Ascending aorta (tissue), 2 donors: ENCODE results near the gene USP28. TPM values are rescaled to one million over a fixed set of nuclear protein-coding genes. Genes with fewer than 3 reads are reported as not detected.

Experiments
- DNase-seq, 2 donors: peaks; one replicate each; pipeline ENCODE4 v3.0.0-alpha.2; 2019; ENCODE audit warnings: low spot score in 2 of 2
- H3K27ac ChIP-seq, 2 donors: fragments of 200-600 bp; sonication (generic); one replicate each; pipeline ENCODE4 v1.5.1; 2016 to 2017; ENCODE audit warnings: mild to moderate bottlenecking in 1 of 2
- H3K27me3 ChIP-seq: fragments of 200-600 bp; sonication (generic); one replicate; pipeline ENCODE4 v1.5.1; 2017
- H3K36me3 ChIP-seq, 2 donors: fragments of 200-600 bp; sonication (generic); one replicate each; pipeline ENCODE4 v1.5.1; 2016
- H3K4me1 ChIP-seq, 2 donors: fragments of 200-600 bp; sonication (generic); one replicate each; pipeline ENCODE4 v1.5.1; 2016 to 2017; ENCODE audit warnings: mild to moderate bottlenecking in 1 of 2
- H3K4me3 ChIP-seq, 2 donors: fragments of 200-600 bp; sonication (generic); one replicate each; pipeline ENCODE4 v1.5.1; 2016 to 2017; ENCODE audit warnings: mild to moderate bottlenecking in 1 of 2
- H3K9me3 ChIP-seq, 2 donors: fragments of 200-600 bp; sonication (generic); one replicate each; pipeline ENCODE4 v1.5.1; 2016
- CTCF ChIP-seq, 3 experiments: fragments of 200-600 bp in 2 of 3; fragments of 450-650 bp in 1 of 3; sonication (generic) in 2 of 3; IDR thresholded peaks; one replicate each; pipeline ENCODE4 v1.5.1; 2016 to 2019; ENCODE audit warnings: antibody characterized with exemption in 3 of 3, mild to moderate bottlenecking in 1 of 3, moderate library complexity in 1 of 3
- intact Hi-C: fragments of 100-400 bp; cut with DNase I; formaldehyde crosslinking; loops from one replicate; pipeline ENCODE4 v1.15.1; 2023
- total RNA-seq: library from RNA; depleted of rRNA; stranded (reverse); fragments of >200 nt; gene quantifications from one replicate; pipeline ENCODE4 v1.1.0, GENCODE V29; 2016

Gene USP28
- total RNA-seq, 1 donor from 2014 or later, result 2.9 TPM

DNA sequence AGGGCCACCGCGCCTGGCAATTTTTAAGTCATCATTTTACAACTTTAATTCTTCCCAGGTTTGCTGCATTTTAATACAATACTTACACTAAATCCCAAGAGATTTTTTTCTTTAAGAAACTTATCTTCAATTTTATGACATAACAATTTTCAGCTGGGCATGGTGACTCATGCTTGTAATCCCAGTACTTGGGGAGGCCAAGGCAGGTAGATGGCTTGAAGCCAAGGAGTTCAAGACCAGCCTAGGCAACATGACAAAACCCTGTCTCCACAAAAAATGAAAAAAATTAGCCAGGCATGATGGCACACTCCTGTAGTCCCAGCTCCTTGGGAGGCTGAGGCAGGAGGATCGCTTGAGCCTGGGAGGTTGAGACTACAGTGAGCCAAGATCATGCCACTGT is 56.9 kb downstream of the USP28 start:
- intact Hi-C loops, result no loop called here
- no peaks in the 10 kb centered on the region for H3K4me1 ChIP-seq
- no peak overlapping the region for H3K4me3 ChIP-seq
- peaks cover 25 to 50% of the 10 kb centered on the region in 2 donors for H3K36me3 ChIP-seq
- H3K27me3 ChIP-seq, result no peaks in the 10 kb centered on the region
- no peak for DNase-seq
- TF ChIP-seq CTCF (IDR thresholded peaks at IDR 0.05), result no peak
- no peak overlapping the region for H3K27ac ChIP-seq
- H3K9me3 ChIP-seq, result no peaks in the 10 kb centered on the region

- Histone ChIP-seq H3K9me3 (no peaks in the 10 kb centered on the region), H3K4me3 (no peak overlapping the region), H3K27me3 (no peaks in the 10 kb centered on the region), H3K27ac (no peak overlapping the region), H3K36me3 (peaks cover 20 to 47% of the 10 kb centered on the region in 2 donors), H3K4me1 (no peaks in the 10 kb centered on the region)
- no peak for DNase-seq
- no peak for TF ChIP-seq CTCF (IDR thresholded peaks at IDR 0.05)
- intact Hi-C loops, result no loop called here
Measured at GRCh38 chr11:113817626-113818025, 57.7 kb downstream of the USP28 start.

DNA sequence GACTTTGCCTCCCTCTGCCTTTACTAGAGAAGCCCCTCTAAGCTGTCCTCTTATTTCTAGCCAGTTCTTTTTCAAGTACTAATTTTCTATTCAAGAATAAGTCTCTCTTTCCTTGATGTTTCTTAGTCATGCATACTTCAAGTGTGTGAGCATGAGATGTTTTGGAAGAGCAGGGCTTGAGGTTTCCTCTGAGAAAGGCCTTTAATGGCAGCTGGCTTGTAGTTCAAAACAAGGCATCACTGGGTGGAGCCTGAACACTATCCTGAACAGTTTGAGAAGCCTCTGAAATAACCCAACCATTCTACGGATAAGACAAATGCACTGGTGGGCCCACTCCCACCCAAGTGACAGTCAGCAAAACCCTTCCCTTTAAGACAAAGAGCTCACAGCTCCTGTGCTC is 58.2 kb downstream of the USP28 start:
- TF ChIP-seq CTCF (IDR thresholded peaks at IDR 0.05), result no peak
- intact Hi-C loops, result no loop called here
- Histone ChIP-seq H3K27ac (no peak overlapping the region), H3K9me3 (no peaks in the 10 kb centered on the region), H3K36me3 (peaks cover 15 to 44% of the 10 kb centered on the region in 2 donors), H3K4me3 (no peak overlapping the region), H3K27me3 (no peaks in the 10 kb centered on the region), H3K4me1 (no peaks in the 10 kb centered on the region)
- no peak for DNase-seq

- Histone ChIP-seq H3K4me3 (no peak overlapping the region), H3K4me1 (no peaks in the 10 kb centered on the region), H3K9me3 (no peaks in the 10 kb centered on the region), H3K36me3 (peaks cover 14 to 26% of the 10 kb centered on the region in 2 donors), H3K27ac (no peak overlapping the region), H3K27me3 (no peaks in the 10 kb centered on the region)
- intact Hi-C loops, result no loop called here
- DNase-seq, result no peak
- TF ChIP-seq CTCF (IDR thresholded peaks at IDR 0.05), result no peak
Measured at GRCh38 chr11:113814181-113814580, 61.2 kb downstream of the USP28 start.

DNA sequence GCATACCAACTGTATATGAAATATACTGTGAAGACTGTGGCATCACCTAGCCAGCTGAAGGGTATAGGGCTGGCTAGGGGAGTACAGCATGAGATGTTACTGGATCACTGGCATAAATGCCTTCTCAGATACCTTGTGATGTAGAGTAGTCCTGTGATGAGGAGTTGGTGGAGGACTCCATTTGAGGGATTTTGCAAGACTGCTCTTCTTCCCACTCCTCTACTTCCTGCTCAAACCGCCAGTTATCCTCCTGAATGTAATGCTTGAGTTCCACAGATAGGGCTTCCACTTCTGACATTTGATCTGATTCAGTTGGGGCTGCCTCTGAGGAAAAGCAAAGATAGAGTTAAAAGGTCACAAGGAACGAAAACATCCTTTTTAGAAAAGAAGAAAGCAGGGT is 66.4 kb downstream of the USP28 start:
- peaks cover 41 to 51% of the 10 kb centered on the region in 2 donors for H3K36me3 ChIP-seq

More for the DNA sequence above, 66.4 kb downstream of the USP28 start:
- intact Hi-C loops, result no loop called here
- no peak for TF ChIP-seq CTCF (IDR thresholded peaks at IDR 0.05)
- no peaks in the 10 kb centered on the region for H3K9me3 ChIP-seq
- no peak for DNase-seq
- no peak overlapping the region for H3K4me3 ChIP-seq
- no peak overlapping the region for H3K27ac ChIP-seq
- no peaks in the 10 kb centered on the region for H3K27me3 ChIP-seq
- no peaks in the 10 kb centered on the region for H3K4me1 ChIP-seq
